Measurements from ENCODE around the gene ZBTB4.

Gene ZBTB4

GRCh38 chr17:7491583-7491982 is 12.2 kb upstream of the ZBTB4 start:
- TF ChIP-seq SIN3A (IDR thresholded peaks at IDR 0.05; ENCODE audit: borderline replicate concordance, insufficient read depth, low read length), result no peak
- TF ChIP-seq REST (IDR thresholded peaks at IDR 0.05; ENCODE audit: insufficient read depth in 1 of 2, low read depth in 2 of 2, low read length in 2 of 2), result no peak
- no peak for TF ChIP-seq POLR2AphosphoS5 (IDR thresholded peaks at IDR 0.05; ENCODE audit: low read depth, low read length)
- no peak for TF ChIP-seq FOXP2 (optimal IDR thresholded peaks at IDR 0.05; ENCODE audit: borderline replicate concordance, extremely low read depth, extremely low read length, insufficient read depth)
- no peak for TF ChIP-seq TAF1 (IDR thresholded peaks at IDR 0.05; ENCODE audit: borderline replicate concordance, insufficient read depth, low read length)

- no peak for TF ChIP-seq SIN3A (IDR thresholded peaks at IDR 0.05; ENCODE audit: borderline replicate concordance, insufficient read depth, low read length)
- no peak for TF ChIP-seq REST (IDR thresholded peaks at IDR 0.05; ENCODE audit: insufficient read depth in 1 of 2, low read depth in 2 of 2, low read length in 2 of 2)
- TF ChIP-seq POLR2AphosphoS5 (IDR thresholded peaks at IDR 0.05; ENCODE audit: low read depth, low read length), result no peak
- no peak for TF ChIP-seq FOXP2 (optimal IDR thresholded peaks at IDR 0.05; ENCODE audit: borderline replicate concordance, extremely low read depth, extremely low read length, insufficient read depth)
- TF ChIP-seq TAF1 (IDR thresholded peaks at IDR 0.05; ENCODE audit: borderline replicate concordance, insufficient read depth, low read length), result no peak
Observed at GRCh38 chr17:7490144-7490543, 10.7 kb upstream of the ZBTB4 start.

- TF ChIP-seq REST (IDR thresholded peaks at IDR 0.05; ENCODE audit: insufficient read depth in 1 of 2, low read depth in 2 of 2, low read length in 2 of 2) (no peak), POLR2AphosphoS5 (IDR thresholded peaks at IDR 0.05; ENCODE audit: low read depth, low read length) (no peak), TAF1 (IDR thresholded peaks at IDR 0.05; ENCODE audit: borderline replicate concordance, insufficient read depth, low read length) (no peak), FOXP2 (optimal IDR thresholded peaks at IDR 0.05; ENCODE audit: borderline replicate concordance, extremely low read depth, extremely low read length, insufficient read depth) (no peak), SIN3A (IDR thresholded peaks at IDR 0.05; ENCODE audit: borderline replicate concordance, insufficient read depth, low read length) (no peak)
Observed at GRCh38 chr17:7486181-7486580, 6.8 kb upstream of the ZBTB4 start.

GRCh38 chr17:7484919-7485377 is 5.5 kb upstream of the ZBTB4 start:
- TF ChIP-seq FOXP2 (optimal IDR thresholded peaks at IDR 0.05; ENCODE audit: borderline replicate concordance, extremely low read depth, extremely low read length, insufficient read depth) (no peak), POLR2AphosphoS5 (IDR thresholded peaks at IDR 0.05; ENCODE audit: low read depth, low read length) (no peak), REST (IDR thresholded peaks at IDR 0.05; ENCODE audit: insufficient read depth in 1 of 2, low read depth in 2 of 2, low read length in 2 of 2) (no peak; a peak in 1 of 4 replicates), TAF1 (IDR thresholded peaks at IDR 0.05; ENCODE audit: borderline replicate concordance, insufficient read depth, low read length) (no peak), SIN3A (IDR thresholded peaks at IDR 0.05; ENCODE audit: borderline replicate concordance, insufficient read depth, low read length) (no peak)
